Fibroblast of skin of left biceps (primary cell): Measurements from ENCODE around the gene MADCAM1.

ENCODE experiments used
- DNase-seq, 2 experiments: peaks; one replicate each; pipeline ENCODE4 v3.0.0-alpha.2; 2013; ENCODE audit warnings: low read depth in 2 of 2

MADCAM1 gene

DNA sequence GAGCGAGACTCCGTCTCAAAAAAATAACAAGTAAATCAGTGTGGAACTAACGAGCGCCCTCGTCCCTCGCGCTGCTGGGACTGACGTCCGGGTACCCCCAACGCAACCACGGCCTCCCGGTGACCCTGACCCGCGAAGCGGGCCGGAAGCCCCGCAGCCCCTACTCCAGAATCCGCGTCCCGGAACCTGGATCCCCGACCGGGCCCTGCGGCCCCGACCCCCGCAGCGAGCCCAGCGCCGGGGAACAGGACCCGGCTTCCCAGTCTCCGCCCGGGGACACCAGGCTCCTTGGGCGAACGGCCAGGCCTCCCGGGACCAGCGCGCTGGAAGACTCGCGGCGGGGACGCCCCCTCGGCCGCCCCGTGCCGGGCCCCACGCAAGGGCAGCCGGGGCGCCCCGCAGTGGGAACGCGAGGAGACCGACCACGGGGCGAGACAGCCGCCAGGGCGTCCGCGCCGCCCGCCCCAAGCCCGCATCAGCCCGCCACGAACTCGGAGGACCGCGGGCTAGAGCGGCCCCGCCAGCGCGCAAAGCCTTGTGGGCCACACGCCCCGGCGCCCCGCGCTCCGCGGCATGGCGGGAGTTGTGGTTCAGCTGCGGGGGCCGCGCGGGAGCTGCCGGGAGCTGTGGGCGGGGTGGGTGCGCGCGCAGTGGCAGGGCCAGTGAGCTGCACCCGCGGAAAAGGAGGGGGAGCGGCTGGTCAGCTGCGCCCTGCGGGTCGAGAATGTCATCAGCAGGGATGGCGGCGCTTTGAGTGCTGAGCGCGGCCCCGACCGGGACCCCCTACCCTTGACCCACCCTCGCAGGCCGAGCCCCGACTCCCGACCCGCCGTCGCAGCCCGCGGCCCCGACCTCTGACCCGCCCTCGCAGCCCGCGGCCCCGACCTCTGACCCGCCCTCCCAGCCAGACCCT is 7.5 kb upstream of the MADCAM1 start:
- DNase-seq: peak; percentile 84 to 85

DNA sequence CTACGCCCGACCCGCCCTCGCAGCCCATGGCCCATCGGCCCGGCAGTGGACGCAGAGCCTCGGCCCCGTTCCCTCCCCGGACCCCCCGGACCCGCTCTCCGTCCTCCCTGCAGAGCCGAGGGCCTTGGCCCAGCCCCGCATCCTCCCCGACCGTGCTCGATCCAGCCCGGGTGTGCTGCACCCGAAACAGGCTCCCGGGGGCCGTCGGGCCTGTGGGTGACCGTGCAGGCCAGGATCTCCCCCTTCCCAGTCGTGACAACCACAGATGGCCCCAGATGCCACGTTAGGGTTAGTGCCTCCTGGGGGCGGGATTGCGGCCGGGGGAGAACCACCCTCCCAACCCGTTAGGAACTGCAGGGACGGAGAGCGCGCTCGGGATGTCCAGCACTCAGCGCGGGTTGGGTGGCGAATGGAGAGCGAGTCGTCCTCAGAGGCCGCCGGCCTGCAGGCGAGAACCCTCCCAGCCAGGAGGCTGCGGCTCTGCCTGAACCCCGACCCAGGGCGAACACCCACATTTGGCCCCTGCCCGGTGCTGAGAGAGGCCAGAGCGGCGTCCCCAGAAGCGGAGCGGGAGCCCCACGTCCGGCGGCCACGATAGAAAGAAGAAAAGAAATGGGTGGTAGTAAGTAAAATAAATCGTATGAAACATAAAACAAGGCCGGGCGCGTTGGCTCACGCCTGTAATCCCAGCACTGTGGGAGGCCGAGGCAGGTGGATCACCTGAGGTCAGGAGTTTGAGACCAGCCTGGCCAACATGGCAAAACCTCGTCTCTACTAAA is 6.7 kb upstream of the MADCAM1 start:
- DNase-seq: no peak

DNA sequence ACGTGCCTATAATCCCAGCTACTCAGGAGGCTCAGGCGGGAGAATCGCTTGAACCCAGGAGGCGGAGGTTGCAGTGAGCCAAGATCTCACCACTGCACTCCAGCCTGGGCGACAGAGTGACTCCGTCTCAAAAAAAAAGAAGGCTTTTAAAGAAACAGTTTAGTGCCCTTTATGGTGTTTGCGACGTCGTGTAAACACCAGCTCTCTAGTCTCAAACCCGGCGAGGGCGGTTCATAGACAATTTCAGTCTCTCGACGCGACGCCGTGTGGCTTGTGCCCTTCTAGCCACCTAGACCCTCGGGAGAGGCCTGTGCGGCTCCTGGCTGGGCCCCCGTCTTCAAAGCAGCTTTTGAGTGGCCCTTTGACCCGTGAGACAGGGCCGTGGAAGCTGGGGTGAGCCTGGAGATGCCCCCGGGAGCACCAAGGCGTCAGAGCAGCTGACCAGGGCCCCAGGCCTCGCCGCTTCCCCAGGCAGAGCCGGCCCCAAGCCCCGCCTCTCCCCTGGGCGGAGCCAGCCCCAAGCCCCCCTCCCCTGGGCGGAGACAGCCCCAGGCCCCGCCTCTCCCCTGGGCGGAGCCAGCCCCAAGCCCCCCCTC is 5.0 kb upstream of the MADCAM1 start:
- DNase-seq: no peak

DNA sequence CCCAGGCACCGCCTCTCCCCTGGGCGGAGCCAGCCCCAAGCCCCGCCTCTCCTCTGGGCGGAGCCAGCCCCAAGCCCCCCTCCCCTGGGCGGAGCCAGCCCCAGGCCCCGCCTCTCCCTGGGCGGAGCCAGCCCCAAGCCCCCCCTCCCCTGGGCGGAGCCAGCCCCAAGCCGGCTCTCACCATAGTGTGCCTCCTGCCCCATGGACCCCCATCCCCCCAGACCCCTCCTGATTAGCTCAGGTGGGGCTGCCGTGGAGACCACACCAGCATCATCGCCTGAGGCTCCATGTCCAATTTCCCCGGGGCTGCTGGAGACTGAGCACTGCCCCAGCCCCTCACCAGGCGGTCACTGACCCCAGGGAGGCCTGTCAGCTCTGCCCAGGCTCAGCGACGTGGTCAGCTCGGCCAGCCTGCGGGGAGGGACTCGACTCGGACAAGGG is 4.2 kb upstream of the MADCAM1 start:
- DNase-seq: no peak

DNA sequence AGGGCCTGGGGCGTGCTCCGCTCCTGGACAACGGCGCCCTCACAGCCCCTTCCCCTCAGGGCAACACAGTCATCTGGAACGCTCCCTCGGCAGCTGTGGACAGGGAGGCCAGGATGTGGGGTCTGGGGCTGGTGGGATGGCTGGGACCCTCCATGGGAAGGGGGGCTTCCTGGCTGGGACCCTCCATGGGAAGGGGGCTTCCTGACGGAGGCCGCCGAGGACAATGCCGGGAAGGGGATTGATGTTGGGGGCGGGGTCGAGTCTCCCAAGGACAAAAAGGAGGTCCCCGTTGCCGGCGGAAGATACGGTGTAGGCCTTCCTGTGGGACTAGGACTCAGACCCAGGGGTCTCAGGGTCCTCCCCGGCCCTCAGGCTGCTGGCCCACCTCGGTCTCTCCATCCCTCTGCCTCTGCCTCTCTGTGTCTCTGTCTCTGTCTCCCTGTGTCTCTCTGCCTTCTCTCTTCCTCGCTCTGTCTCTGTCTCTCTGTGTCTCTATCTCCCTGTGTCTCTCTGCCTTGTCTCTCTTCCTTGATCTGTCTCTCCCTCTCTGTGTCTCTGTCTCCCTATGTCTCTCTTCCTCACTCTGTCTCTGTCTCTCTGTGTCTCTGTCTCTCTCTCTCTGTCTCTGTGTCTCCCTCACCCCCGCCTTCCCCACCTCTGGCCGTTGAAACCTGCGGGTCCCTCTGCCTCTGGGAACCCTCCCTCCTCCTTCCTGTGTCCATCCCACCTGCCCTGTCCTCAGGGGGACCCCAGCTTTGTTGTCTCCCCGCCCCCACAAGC is 2.7 kb upstream of the MADCAM1 start:
- no peak for DNase-seq

DNA sequence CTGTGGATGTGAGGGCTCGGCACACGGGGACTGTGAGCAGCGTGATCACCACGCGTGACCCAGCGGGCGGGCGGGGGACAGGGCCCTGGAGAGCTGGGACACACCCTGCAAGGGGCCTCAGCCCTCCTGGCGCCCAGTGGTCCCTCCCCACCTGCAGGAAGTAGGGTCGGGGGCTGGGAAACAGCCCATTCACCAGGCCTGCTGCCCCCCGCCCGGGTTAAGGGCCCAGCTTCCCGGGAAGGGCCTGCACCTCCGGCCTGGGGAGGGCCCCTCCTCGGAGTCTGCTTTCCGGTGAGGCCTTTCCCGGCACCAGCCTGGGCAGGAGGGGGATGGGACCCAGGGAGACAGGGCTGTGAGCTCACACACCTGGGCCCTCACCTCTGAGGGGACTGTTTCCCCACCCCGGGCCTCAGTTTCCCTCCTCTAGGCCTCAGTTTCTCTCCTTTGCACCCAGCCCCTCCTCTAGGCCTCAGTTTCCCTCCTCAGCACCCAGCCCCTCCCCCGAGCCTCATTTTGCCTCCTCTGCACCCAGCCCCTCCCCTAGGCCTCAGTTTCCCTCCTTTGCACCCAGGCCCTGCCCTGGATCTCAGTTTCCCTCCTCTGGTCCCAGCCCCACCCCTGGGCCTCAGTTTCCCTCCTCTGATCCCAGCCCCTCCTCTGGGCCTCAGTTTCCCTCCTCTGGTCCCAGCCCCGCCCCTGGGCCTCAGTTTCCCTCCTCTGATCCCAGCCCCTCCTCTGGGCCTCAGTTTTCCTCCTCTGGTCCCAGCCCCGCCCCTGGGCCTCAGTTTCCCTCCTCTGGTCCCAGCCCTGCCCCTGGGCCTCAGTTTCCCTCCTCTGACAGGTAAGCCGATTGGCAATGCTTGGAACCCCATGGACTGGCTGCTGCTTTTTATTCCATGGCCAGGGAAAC is 1.9 kb upstream of the MADCAM1 start:
- DNase-seq: no peak

DNA sequence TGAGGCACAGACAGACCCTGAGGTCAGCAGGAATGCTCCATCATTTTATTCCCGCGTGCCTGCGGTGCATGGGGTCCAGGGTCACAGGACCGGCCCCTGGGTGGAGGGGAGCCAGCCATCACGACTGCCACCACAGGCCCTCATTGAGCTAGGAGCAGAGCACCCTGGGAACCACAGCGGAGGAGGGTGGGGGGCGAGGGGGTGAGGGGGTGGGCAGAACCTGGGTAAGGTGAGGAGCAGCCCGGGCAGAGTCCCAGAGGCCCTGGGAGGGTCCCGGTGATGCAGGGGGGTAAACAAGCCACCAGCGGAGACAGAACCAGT is 1.2 kb upstream of the MADCAM1 start:
- no peak for DNase-seq

DNA sequence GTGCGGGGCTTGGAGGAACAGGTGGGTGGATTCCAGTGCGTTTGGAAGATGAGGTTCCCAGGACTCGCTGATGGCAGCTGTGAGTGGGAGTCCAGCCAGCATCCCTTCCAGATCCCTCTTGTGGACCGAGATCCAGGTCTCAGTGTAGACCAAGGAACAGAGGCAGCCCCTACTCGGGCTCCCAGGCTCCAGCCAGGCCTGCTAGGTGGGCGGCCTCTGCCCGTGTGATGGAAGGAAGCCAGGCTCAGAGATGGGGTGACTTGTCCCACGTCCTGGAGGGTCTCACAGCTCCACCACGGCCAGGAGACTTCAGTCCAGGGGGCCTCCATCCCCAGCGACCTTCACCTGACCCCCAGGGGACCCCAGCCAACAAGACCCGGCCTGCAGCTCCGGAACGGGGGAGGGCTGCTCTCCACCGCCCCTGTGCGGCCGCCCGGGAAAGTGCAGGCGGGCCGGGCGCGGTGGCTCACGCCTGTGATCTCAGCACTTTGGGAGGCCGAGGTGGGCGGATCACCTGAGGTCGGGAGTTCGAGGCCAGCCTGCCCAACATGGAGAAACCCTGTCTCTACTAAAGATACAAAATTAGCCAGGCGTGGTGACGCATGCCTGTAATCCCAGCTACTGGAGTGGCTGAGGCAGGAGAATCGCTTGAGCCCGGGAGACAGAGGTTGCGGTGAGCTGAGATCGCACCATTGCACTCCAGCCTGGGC is 729 bp upstream of the MADCAM1 start:
- DNase-seq: no peak

DNA sequence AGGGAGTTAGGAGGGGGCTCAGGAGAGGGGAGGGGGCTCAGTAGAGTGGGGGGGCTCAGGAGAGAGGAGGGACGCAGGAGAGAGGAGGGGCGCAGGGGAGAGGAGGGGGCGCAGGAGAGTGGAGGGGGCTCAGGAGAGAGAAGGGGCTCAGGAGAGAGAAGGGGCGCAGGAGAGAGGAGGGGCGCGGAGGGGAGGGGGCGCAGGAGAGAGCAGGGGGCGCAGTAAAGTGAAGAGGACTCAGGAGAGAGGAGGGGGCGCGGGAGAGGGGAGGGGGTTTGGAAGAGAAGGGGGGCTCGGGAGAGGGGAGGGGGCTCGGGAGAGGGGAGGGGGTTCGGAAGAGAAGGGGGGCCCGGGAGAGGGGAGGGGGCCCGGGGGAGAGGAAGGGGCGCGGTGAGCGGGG is 700 bp downstream of the MADCAM1 start:
- no peak for DNase-seq

DNA sequence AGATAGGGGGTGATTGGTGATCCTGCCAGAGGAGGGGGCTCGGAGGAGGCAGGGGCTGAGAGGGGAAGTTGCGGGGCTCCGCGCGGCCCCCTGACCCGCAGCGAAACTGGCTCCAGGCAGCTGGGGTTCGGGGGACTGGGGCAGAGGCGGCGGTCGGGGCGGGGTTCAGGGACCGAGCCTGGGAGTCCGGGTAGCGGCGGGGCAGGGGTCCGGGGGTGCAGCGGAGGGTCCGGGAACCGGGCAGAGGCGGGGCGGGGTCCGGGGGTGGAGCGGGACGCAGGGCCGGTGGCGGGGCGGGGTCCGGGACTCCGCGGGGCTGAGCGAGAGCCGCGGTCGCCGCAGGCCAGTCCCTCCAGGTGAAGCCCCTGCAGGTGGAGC is 1.2 kb downstream of the MADCAM1 start:
- no peak for DNase-seq

DNA sequence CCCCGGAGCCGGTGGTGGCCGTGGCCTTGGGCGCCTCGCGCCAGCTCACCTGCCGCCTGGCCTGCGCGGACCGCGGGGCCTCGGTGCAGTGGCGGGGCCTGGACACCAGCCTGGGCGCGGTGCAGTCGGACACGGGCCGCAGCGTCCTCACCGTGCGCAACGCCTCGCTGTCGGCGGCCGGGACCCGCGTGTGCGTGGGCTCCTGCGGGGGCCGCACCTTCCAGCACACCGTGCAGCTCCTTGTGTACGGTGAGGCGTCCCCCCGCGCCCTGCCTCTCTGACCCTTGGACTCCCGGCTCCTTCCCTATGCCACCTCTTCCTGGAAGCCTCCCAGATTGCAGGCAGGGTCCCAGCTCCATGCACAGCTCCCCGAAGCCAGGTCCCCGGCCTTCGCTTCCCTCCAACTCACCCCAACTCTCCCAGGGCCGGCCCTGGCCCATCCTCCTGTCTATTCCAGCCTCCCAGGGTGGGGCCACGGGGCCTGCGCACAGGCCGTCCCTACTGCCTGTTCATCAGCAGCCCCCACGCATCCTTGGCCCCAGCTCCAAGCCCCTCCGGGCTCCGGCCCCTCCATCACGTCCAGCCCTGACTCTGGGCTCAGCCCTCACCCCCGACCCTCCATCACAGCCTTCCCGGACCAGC is 1.7 kb downstream of the MADCAM1 start:
- DNase-seq: no peak

DNA sequence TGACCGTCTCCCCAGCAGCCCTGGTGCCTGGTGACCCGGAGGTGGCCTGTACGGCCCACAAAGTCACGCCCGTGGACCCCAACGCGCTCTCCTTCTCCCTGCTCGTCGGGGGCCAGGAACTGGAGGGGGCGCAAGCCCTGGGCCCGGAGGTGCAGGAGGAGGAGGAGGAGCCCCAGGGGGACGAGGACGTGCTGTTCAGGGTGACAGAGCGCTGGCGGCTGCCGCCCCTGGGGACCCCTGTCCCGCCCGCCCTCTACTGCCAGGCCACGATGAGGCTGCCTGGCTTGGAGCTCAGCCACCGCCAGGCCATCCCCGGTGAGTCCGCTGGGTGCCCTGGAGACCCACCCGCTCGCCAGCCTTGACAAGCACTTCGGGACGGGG is 2.2 kb downstream of the MADCAM1 start:
- no peak for DNase-seq

DNA sequence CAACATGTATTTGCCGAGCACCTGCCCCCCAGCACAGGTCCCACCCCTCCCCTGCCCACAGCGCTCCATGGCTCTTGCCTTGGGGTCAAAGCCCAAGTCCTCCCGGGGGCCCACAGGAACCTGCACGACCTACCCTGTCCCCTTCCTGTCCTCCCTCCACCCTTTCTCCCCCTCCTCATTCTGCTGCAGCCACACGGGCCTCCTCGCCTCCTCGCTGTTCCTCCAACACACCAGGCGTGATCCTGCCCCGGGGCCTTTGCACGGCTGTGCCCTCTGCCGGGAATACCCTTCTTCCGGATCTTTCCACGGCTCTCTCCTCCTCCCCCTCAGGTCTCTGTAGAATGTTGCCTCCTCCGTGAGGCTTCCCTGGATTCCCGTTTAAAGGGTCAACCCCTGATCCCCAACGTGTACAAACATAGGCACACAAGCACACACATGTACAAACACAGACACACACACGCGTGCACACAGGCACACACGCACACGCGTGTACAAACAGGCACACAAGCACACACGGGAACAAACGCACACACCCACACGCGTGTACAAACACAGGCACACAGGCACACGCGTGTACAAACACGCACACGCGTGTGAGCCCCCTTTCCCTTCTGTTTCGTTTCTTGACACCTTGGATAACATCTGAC is 2.8 kb downstream of the MADCAM1 start:
- DNase-seq: no peak

DNA sequence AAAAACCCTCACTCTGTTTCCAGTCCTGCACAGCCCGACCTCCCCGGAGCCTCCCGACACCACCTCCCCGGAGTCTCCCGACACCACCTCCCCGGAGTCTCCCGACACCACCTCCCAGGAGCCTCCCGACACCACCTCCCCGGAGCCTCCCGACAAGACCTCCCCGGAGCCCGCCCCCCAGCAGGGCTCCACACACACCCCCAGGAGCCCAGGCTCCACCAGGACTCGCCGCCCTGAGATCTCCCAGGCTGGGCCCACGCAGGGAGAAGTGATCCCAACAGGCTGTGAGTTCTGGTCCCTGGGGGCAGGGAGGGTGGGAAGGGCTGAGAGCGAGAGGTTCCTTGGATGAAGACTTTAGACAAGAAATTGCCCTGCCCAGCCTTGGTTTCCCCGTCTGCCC is 5.4 kb downstream of the MADCAM1 start:
- DNase-seq: no peak

DNA sequence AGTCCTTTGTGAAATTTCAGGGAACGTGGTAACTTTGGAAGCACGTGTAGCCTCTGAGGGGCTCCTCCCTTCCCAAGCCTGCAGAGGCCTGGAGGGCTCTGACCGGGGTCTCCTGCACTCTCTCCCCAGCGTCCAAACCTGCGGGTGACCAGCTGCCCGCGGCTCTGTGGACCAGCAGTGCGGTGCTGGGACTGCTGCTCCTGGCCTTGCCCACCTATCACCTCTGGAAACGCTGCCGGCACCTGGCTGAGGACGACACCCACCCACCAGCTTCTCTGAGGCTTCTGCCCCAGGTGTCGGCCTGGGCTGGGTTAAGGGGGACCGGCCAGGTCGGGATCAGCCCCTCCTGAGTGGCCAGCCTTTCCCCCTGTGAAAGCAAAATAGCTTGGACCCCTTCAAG is 8.3 kb downstream of the MADCAM1 start:
- no peak for DNase-seq

DNA sequence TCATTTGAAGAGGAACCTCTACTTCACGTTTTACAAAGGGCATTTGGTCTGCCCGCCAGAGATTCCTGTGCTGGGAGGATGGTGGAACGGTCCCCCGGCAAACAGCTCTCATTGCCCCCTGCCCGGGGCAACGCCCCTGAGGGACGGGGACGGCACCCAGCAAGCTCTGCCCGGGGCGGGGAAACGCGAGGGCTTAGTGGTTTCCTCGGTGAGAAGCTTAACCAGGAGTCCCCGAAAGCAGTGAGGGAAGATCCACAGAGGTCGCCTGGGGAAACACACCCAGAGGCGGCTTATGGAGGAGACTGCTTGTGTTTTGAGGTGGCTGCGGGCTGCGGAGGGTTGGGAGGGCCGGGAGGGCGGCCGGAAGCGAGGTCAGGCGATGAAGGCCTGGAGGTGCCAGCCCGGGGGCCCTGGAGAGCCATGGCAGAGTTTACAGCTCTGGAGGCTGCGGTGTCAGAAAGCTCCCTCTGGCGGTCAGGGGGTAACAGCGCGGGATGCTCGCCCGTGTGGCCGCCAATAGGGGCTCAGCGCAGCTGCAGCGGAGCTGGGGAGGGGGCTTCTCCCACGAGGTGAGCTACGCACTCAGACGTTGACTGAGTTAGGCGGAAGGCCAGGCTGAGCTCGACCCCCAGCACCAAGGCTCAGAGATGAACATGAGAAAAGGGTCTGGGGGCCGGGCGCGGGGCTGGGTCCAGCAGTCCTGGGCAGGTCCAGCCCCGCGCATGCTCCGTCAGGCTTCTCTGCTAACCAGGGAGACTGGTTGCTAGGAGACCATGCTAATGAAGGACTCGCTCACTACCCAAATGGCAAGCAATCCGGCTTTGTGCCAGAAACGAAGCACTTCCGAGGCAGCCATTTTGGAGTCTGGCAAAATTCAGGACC is 10.4 kb downstream of the MADCAM1 start:
- DNase-seq: peak; percentile 100

DNA sequence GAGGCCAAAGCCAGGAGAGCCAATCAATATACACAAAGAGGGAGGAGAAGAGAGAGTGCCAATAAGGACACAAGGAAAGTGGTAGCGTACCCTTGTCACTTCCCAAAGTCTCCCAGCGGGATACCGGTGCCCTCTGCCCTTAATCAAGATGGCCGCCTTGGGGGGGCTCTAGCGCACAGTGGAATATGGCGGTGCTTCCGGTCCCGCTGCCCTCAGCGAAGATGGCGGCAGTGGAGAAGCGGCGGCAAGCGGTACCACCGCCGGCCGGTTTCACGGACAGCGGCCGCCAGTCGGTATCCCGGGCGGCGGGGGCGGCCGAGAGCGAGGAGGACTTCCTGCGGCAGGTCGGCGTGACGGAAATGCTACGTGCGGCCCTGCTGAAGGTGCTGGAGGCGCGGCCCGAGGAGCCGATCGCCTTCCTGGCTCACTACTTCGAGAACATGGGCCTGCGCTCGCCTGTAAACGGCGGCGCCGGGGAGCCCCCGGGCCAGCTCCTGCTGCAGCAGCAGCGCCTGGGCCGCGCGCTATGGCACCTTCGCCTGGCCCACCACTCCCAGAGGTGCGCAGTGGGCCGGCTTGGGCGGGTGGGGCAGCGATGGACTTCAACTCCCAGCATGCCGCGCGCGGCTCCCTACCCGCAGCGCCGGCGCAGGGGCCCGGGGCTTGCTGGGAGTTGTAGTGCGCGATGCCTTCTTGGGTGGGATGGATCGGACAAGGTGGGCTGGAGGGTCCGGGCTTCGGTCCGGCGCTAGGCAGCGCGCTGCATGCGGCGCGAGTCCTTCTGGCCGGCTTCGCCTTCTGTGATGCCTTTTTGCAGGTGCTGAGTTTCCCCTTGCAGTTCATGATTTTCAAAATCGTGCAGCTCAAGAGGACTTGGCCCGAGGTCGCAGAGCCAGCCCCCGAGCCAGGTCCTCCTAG is 11.3 kb downstream of the MADCAM1 start, which contains the start of gene TPGS1:
Gene TPGS1, plus strand, starts transcription at position 212 of the 918 bp plus-strand sequence. Its CDS starts 10 bp downstream, at position 222.
- DNase-seq: no peak
